ENCODE results near the gene TNFRSF19. TPM values are rescaled to one million over a fixed set of nuclear protein-coding genes. Genes with fewer than 3 reads are reported as not detected.

TNFRSF19 gene
- total RNA-seq, 5 donors from 2014 or later (not counting 1 experiment from before 2014, with no cell fraction given) = 0.19 to 0.35 (median 0.24) TPM; not detected in 1

- CTCF ChIA-PET = no interaction called here
- H3K27me3 Mint-ChIP-seq = peaks cover 7 to 8% of the 10 kb centered on the region in 2 donors
- 100% methylated on average over 1 of the region's 4 CpGs for WGBS (ENCODE audit: insufficient coverage)
Measured at GRCh38 chr13:23656637-23657371, 86.6 kb downstream of the TNFRSF19 start.

GRCh38 chr13:23658929-23659541 lies 88.8 kb downstream of the TNFRSF19 start:
- H3K27ac Mint-ChIP-seq = no peak overlapping the region
- H3K4me3 Mint-ChIP-seq = no peak overlapping the region
- WGBS (ENCODE audit: insufficient coverage) = 88% methylated on average over 3 of the region's 15 CpGs
- ChIA-PET POLR2A (no interaction called here), CTCF (interaction anchor here in 1 of 2 donors (0.5 kb wide), 1 partner anchor 86 kb away, joined by 3 read pairs; no protein-coding TSS in a partner anchor)
- Histone ChIP-seq H3K4me1 (ENCODE audit: control insufficient read depth in 1 of 2, extremely low read depth in 1 of 2, insufficient read depth in 2 of 2, low read length in 2 of 2) (no peaks in the 10 kb centered on the region), H3K36me3 (ENCODE audit: control insufficient read depth in 2 of 2, extremely low read depth in 1 of 2, insufficient read depth in 1 of 2, low read length in 1 of 2) (no peaks in the 10 kb centered on the region), H3K4me3 (ENCODE audit: control insufficient read depth in 1 of 2, extremely low read depth in 1 of 2, low read length in 1 of 2) (no peak overlapping the region), H3K27me3 (replicated peaks in 1 of 2; ENCODE audit: control insufficient read depth in 2 of 2, extremely low read depth in 1 of 2, insufficient read depth in 2 of 2, low read length in 1 of 2) (peaks cover 0 to 7% of the 10 kb centered on the region in 2 experiments), H3K9me3 (no peaks in the 10 kb centered on the region), H3K27ac (ENCODE audit: low read length) (no peak overlapping the region)
- H3K27me3 Mint-ChIP-seq = no peaks in the 10 kb centered on the region
- no peaks in the 10 kb centered on the region for H3K36me3 Mint-ChIP-seq
- ATAC-seq (replicated peaks in 1 of 4) (no peak), DNase-seq (no peak)
- peaks cover 0 to 15% (median 11%) of the 10 kb centered on the region in 3 donors for H3K9me3 Mint-ChIP-seq
- H3K4me1 Mint-ChIP-seq = no peaks in the 10 kb centered on the region

More at GRCh38 chr13:23656637-23657371, 86.6 kb downstream of the TNFRSF19 start:
- Mint-ChIP-seq H3K9me3 (peaks cover 0 to 7% (median 6%) of the 10 kb centered on the region in 3 donors), H3K4me3 (no peak overlapping the region), H3K27ac (no peak overlapping the region), H3K36me3 (no peaks in the 10 kb centered on the region), H3K4me1 (peaks cover 0 to 20% (median 5%) of the 10 kb centered on the region in 3 donors)
- DNase-seq (no peak), ATAC-seq (replicated peaks in 1 of 4) (no peak)
- Histone ChIP-seq H3K4me3 (ENCODE audit: control insufficient read depth in 1 of 2, extremely low read depth in 1 of 2, low read length in 1 of 2) (no peak overlapping the region), H3K9me3 (no peaks in the 10 kb centered on the region), H3K27me3 (replicated peaks in 1 of 2; ENCODE audit: control insufficient read depth in 2 of 2, extremely low read depth in 1 of 2, insufficient read depth in 2 of 2, low read length in 1 of 2) (peaks cover 0 to 11% of the 10 kb centered on the region in 2 experiments), H3K36me3 (ENCODE audit: control insufficient read depth in 2 of 2, extremely low read depth in 1 of 2, insufficient read depth in 1 of 2, low read length in 1 of 2) (no peaks in the 10 kb centered on the region), H3K4me1 (ENCODE audit: control insufficient read depth in 1 of 2, extremely low read depth in 1 of 2, insufficient read depth in 2 of 2, low read length in 2 of 2) (peaks cover 0 to 7% of the 10 kb centered on the region in 2 experiments), H3K27ac (ENCODE audit: low read length) (no peak overlapping the region)
- POLR2A ChIA-PET = no interaction called here

GRCh38 chr13:23660249-23660648 lies 90.0 kb downstream of the TNFRSF19 start:
- no peaks in the 10 kb centered on the region for H3K9me3 ChIP-seq
- no peak overlapping the region for H3K4me3 ChIP-seq (ENCODE audit: control insufficient read depth in 1 of 2, extremely low read depth in 1 of 2, low read length in 1 of 2)
- peaks cover 0 to 2% of the 10 kb centered on the region in 2 donors for H3K27me3 Mint-ChIP-seq
- H3K27ac ChIP-seq (ENCODE audit: low read length) = no peak overlapping the region
- POLR2A ChIA-PET = no interaction called here
- no peaks in the 10 kb centered on the region for H3K4me1 ChIP-seq (ENCODE audit: control insufficient read depth in 1 of 2, extremely low read depth in 1 of 2, insufficient read depth in 2 of 2, low read length in 2 of 2)
- peaks cover 0 to 15% (median 11%) of the 10 kb centered on the region in 3 donors for H3K9me3 Mint-ChIP-seq
- no peak overlapping the region for H3K4me3 Mint-ChIP-seq
- no peaks in the 10 kb centered on the region for H3K4me1 Mint-ChIP-seq
- peaks cover 0 to 6% of the 10 kb centered on the region in 2 experiments for H3K27me3 ChIP-seq (replicated peaks in 1 of 2; ENCODE audit: control insufficient read depth in 2 of 2, extremely low read depth in 1 of 2, insufficient read depth in 2 of 2, low read length in 1 of 2)
- 87% methylated on average over 7 of the region's 9 CpGs for WGBS (ENCODE audit: insufficient coverage)
- CTCF ChIA-PET = no interaction called here
- DNase-seq (no peak), ATAC-seq (replicated peaks in 1 of 4) (no peak)
- no peak overlapping the region for H3K27ac Mint-ChIP-seq
- H3K36me3 Mint-ChIP-seq = no peaks in the 10 kb centered on the region
- H3K36me3 ChIP-seq (ENCODE audit: control insufficient read depth in 2 of 2, extremely low read depth in 1 of 2, insufficient read depth in 1 of 2, low read length in 1 of 2) = no peaks in the 10 kb centered on the region

GRCh38 chr13:23666582-23666981 lies 96.4 kb downstream of the TNFRSF19 start:
- WGBS (ENCODE audit: insufficient coverage) = 75% methylated on average over 3 of the region's 8 CpGs
- H3K4me1 Mint-ChIP-seq = no peaks in the 10 kb centered on the region
- DNase-seq (no peak), ATAC-seq (replicated peaks in 1 of 4) (no peak)
- peaks cover 0 to 10% (median 6%) of the 10 kb centered on the region in 3 donors for H3K9me3 Mint-ChIP-seq
- H3K36me3 ChIP-seq (ENCODE audit: control insufficient read depth in 2 of 2, extremely low read depth in 1 of 2, insufficient read depth in 1 of 2, low read length in 1 of 2) = no peaks in the 10 kb centered on the region
- no peak overlapping the region for H3K4me3 ChIP-seq (ENCODE audit: control insufficient read depth in 1 of 2, extremely low read depth in 1 of 2, low read length in 1 of 2)
- H3K9me3 ChIP-seq = no peaks in the 10 kb centered on the region
- no peak overlapping the region for H3K27ac ChIP-seq (ENCODE audit: low read length)
- H3K4me1 ChIP-seq (ENCODE audit: control insufficient read depth in 1 of 2, extremely low read depth in 1 of 2, insufficient read depth in 2 of 2, low read length in 2 of 2) = no peaks in the 10 kb centered on the region
- no peak overlapping the region for H3K4me3 Mint-ChIP-seq
- H3K36me3 Mint-ChIP-seq = no peaks in the 10 kb centered on the region
- H3K27me3 Mint-ChIP-seq = peaks cover 0 to 7% of the 10 kb centered on the region in 2 donors
- no peak overlapping the region for H3K27ac Mint-ChIP-seq
- POLR2A ChIA-PET = interaction anchor here in 1 of 2 donors (0.6 kb wide), 1 partner anchor 19 kb away, joined by 4 read pairs; no protein-coding TSS in a partner anchor
- H3K27me3 ChIP-seq (replicated peaks in 1 of 2; ENCODE audit: control insufficient read depth in 2 of 2, extremely low read depth in 1 of 2, insufficient read depth in 2 of 2, low read length in 1 of 2) = no peaks in the 10 kb centered on the region
- CTCF ChIA-PET = interaction anchor here (0.6 to 0.7 kb wide), 2 partner anchors 75 to 947 kb away, joined by 3 read pairs; no protein-coding TSS in a partner anchor

- Histone ChIP-seq H3K4me1 (ENCODE audit: control insufficient read depth in 1 of 2, extremely low read depth in 1 of 2, insufficient read depth in 2 of 2, low read length in 2 of 2) (no peaks in the 10 kb centered on the region), H3K27me3 (replicated peaks in 1 of 2; ENCODE audit: control insufficient read depth in 2 of 2, extremely low read depth in 1 of 2, insufficient read depth in 2 of 2, low read length in 1 of 2) (no peaks in the 10 kb centered on the region), H3K36me3 (ENCODE audit: control insufficient read depth in 2 of 2, extremely low read depth in 1 of 2, insufficient read depth in 1 of 2, low read length in 1 of 2) (no peaks in the 10 kb centered on the region), H3K4me3 (ENCODE audit: control insufficient read depth in 1 of 2, extremely low read depth in 1 of 2, low read length in 1 of 2) (no peak overlapping the region), H3K27ac (ENCODE audit: low read length) (no peak overlapping the region), H3K9me3 (no peaks in the 10 kb centered on the region)
- POLR2A ChIA-PET = no interaction called here
- H3K36me3 Mint-ChIP-seq = no peaks in the 10 kb centered on the region
- 88% methylated on average over 4 of the region's 6 CpGs for WGBS (ENCODE audit: insufficient coverage)
- DNase-seq (peak in 1 of 35 experiments; percentile 17), ATAC-seq (replicated peaks in 1 of 4) (no peak)
- peaks cover 0 to 10% of the 10 kb centered on the region in 2 donors for H3K27me3 Mint-ChIP-seq
- peaks cover 0 to 5% (median 0%) of the 10 kb centered on the region in 3 donors for H3K9me3 Mint-ChIP-seq
- CTCF ChIA-PET = no interaction called here
- no peak overlapping the region for H3K4me3 Mint-ChIP-seq
- no peak overlapping the region for H3K27ac Mint-ChIP-seq
- H3K4me1 Mint-ChIP-seq = no peaks in the 10 kb centered on the region
Measured at GRCh38 chr13:23667750-23668149, 97.5 kb downstream of the TNFRSF19 start.

GRCh38 chr13:23668562-23668961 lies 98.3 kb downstream of the TNFRSF19 start:
- Mint-ChIP-seq H3K9me3 (no peaks in the 10 kb centered on the region), H3K27me3 (peaks cover 0 to 10% of the 10 kb centered on the region in 2 donors), H3K36me3 (no peaks in the 10 kb centered on the region), H3K27ac (no peak overlapping the region), H3K4me1 (no peaks in the 10 kb centered on the region), H3K4me3 (no peak overlapping the region)
- ATAC-seq (replicated peaks in 1 of 4) = no peak
- WGBS (ENCODE audit: insufficient coverage) = 60% methylated on average over 1 of the region's 9 CpGs
- Histone ChIP-seq H3K27ac (ENCODE audit: low read length) (no peak overlapping the region), H3K9me3 (no peaks in the 10 kb centered on the region), H3K4me1 (ENCODE audit: control insufficient read depth in 1 of 2, extremely low read depth in 1 of 2, insufficient read depth in 2 of 2, low read length in 2 of 2) (no peaks in the 10 kb centered on the region), H3K36me3 (ENCODE audit: control insufficient read depth in 2 of 2, extremely low read depth in 1 of 2, insufficient read depth in 1 of 2, low read length in 1 of 2) (no peaks in the 10 kb centered on the region), H3K27me3 (replicated peaks in 1 of 2; ENCODE audit: control insufficient read depth in 2 of 2, extremely low read depth in 1 of 2, insufficient read depth in 2 of 2, low read length in 1 of 2) (no peaks in the 10 kb centered on the region), H3K4me3 (ENCODE audit: control insufficient read depth in 1 of 2, extremely low read depth in 1 of 2, low read length in 1 of 2) (no peak overlapping the region)
- CTCF ChIA-PET = no interaction called here
- POLR2A ChIA-PET = no interaction called here
- no peak for DNase-seq
